K562 (cell line): ENCODE measurements around the gene SPOUT1. TPM values are rescaled to one million over a fixed set of nuclear protein-coding genes. Genes with fewer than 3 reads are reported as not detected.

Source experiments
- ATAC-seq: fragments of 200-7000 bp; cut with Tn5 transposase; 3 replicates; pipeline ENCODE4 v1.9.1; 2020; ENCODE audit warnings: moderate library complexity
- BruUV-seq: library from RNA; stranded (reverse); fragments of 400-500 nt; replicated peaks from 2 replicates; lab custom pipeline; 2021; lab: Mats Ljungman, UMichigan
- CTCF ChIA-PET: fragments of 300-600 bp; formaldehyde crosslinking; extraction: SDS; loops from one replicate; lab custom pipeline; 2021; ENCODE audit warnings: low intra/inter-chr PET ratio; lab: Yijun Ruan, JAX
- POLR2A ChIA-PET: fragments of 300-600, 350-650 bp; sonication (Branson Sonifier 250); formaldehyde crosslinking; extraction: SDS; loops from one replicate; lab custom pipeline; 2021; ENCODE audit warnings: antibody characterized with exemption, inconsistent platforms; lab: Yijun Ruan, JAX
- DNase-seq, 4 experiments: peaks; one replicate each; pipeline versions ENCODE4 v3.0.0 to v3.0.0-alpha.2; 2011 to 2018; ENCODE audit warnings: low spot score in 3 of 4, mixed read lengths in 3 of 4; ENCODE audit errors: extremely low read depth in 1 of 4
- FAIRE-seq: peaks from 2 replicates; lab custom pipeline; 2011; peaks lifted over from hg19 to GRCh38; lab: Jason Lieb, UNC
- H2AFZ ChIP-seq: 2 replicates; pipeline ENCODE4 v1.6.0; 2011; ENCODE audit warnings: low read depth, low read length, control low read depth, inconsistent platforms
- H3K27ac ChIP-seq: fragments of 200-600 bp; 3 replicates; pipeline ENCODE4 v1.8.0; 2011; ENCODE audit warnings: low read depth, mild to moderate bottlenecking, control low read depth, inconsistent platforms, low read length, moderate library complexity, mixed read lengths; ENCODE audit errors: extremely low read depth
- H3K27me3 ChIP-seq, 2 experiments: fragments of 300-600 bp in 1 of 2; 2 replicates in 1 of 2; 3 replicates in 1 of 2; pipeline versions ENCODE4 v1.6.0 to v1.8.0; 2011; ENCODE audit warnings: inconsistent platforms in 2 of 2, low read length in 2 of 2, mild to moderate bottlenecking in 1 of 2, mixed read lengths in 1 of 2, moderate library complexity in 1 of 2; ENCODE audit not compliant: control insufficient read depth in 2 of 2, insufficient read depth in 2 of 2
- H3K36me3 ChIP-seq: fragments of 300-600 bp; 3 replicates; pipeline ENCODE4 v1.8.0; 2011; ENCODE audit warnings: mild to moderate bottlenecking, low read length, inconsistent platforms; ENCODE audit not compliant: control insufficient read depth, insufficient read depth
- H3K4me1 ChIP-seq, 2 experiments: fragments of 200-600 bp in 1 of 2; replicated peaks in 1 of 2; 2 replicates in 1 of 2; 3 replicates in 1 of 2; pipeline versions ENCODE4 v1.5.1 to v1.8.0; 2011; ENCODE audit warnings: inconsistent platforms in 2 of 2, low read length in 2 of 2, mild to moderate bottlenecking in 1 of 2, mixed read lengths in 1 of 2, moderate library complexity in 1 of 2; ENCODE audit not compliant: control insufficient read depth in 2 of 2, insufficient read depth in 2 of 2
- H3K4me2 ChIP-seq: 2 replicates; pipeline ENCODE4 v1.6.1; 2011; ENCODE audit warnings: low read length, control low read depth, inconsistent platforms, mixed read lengths; ENCODE audit not compliant: insufficient read depth
- H3K4me3 ChIP-seq: fragments of 200-600 bp; sonication (generic), shearing (Covaris generic); 2 replicates; pipeline ENCODE4 v1.5.1; 2016; ENCODE audit warnings: control low read depth, inconsistent platforms
- H3K79me2 ChIP-seq: fragments of 200-600 bp; 3 replicates; pipeline ENCODE4 v1.8.0; 2011; ENCODE audit warnings: low read length, inconsistent platforms; ENCODE audit not compliant: control insufficient read depth, insufficient read depth
- H3K9ac ChIP-seq, 2 experiments: 2 replicates each; pipeline versions ENCODE4 v1.6.0 to v1.6.1; 2011; ENCODE audit warnings: low read depth in 2 of 2, low read length in 2 of 2, control low read depth in 1 of 2, inconsistent platforms in 1 of 2, mild to moderate bottlenecking in 1 of 2, mixed read lengths in 1 of 2; ENCODE audit not compliant: insufficient read depth in 1 of 2
- H3K9me1 ChIP-seq: one replicate; pipeline ENCODE4 v1.6.0; 2011; ENCODE audit warnings: inconsistent platforms, mild to moderate bottlenecking, low read length, moderate library complexity; ENCODE audit not compliant: control insufficient read depth, insufficient read depth
- H3K9me3 ChIP-seq: replicated peaks from 2 replicates; pipeline ENCODE4 v1.5.1; 2011; ENCODE audit warnings: low read depth, low read length, inconsistent platforms; ENCODE audit not compliant: control insufficient read depth, insufficient read depth
- H4K20me1 ChIP-seq: replicated peaks from 2 replicates; pipeline ENCODE4 v1.6.1; 2011; ENCODE audit warnings: low read length, inconsistent platforms, mixed read lengths; ENCODE audit not compliant: control insufficient read depth, insufficient read depth
- BRCA1 ChIP-seq, 2 experiments: fragments of 450-650 bp in 1 of 2; sonication (generic) in 1 of 2; formaldehyde crosslinking in 1 of 2; IDR thresholded peaks; 2 replicates each; pipeline versions ENCODE4 v1.5.0 to v1.6.1; 2017 to 2020; ENCODE audit warnings: mild to moderate bottlenecking in 1 of 2, missing genetic modification reagents in 1 of 2
- HDAC1 ChIP-seq, 2 experiments: fragments of 450-650 bp; IDR thresholded peaks; 2 replicates each; pipeline ENCODE4 v1.6.1; 2016 to 2017; ENCODE audit warnings: inconsistent platforms in 1 of 2, mild to moderate bottlenecking in 1 of 2, moderate library complexity in 1 of 2
- PML ChIP-seq: IDR thresholded peaks from 2 replicates; pipeline ENCODE4 v1.6.1; 2012; ENCODE audit warnings: low read length, inconsistent platforms
- ZNF408 ChIP-seq: fragments of 250-450 bp; sonication (Bioruptor Pico); IDR thresholded peaks from 2 replicates; pipeline ENCODE4 v1.4.0; 2020; ENCODE audit warnings: low read depth, mild to moderate bottlenecking, moderate library complexity
- ZNF561 ChIP-seq: fragments of 450-650 bp; formaldehyde crosslinking; conservative IDR thresholded peaks from 2 replicates; pipeline ENCODE4 v1.4.0; 2020; ENCODE audit warnings: mild to moderate bottlenecking, moderate library complexity
- ZNF830 ChIP-seq: fragments of 250-450 bp; sonication (Bioruptor Pico); IDR thresholded peaks from 2 replicates; pipeline ENCODE4 v1.5.0; 2021; ENCODE audit warnings: mild to moderate bottlenecking
- WGBS: fragments of 100-300 bp; shearing (Covaris generic); methylation state at CpG from one replicate; pipeline ENCODE4 v1.1.6; 2016; ENCODE audit warnings: low coverage, mixed read lengths; ENCODE audit not compliant: insufficient coverage; ENCODE audit errors: missing lambda C conversion rate; 5-methylcytosine and 5-hydroxymethylcytosine counted together
- in situ Hi-C: fragments of 300-500 bp; cut with MboI; formaldehyde crosslinking; loops from 4 replicates; pipeline ENCODE4 v1.15.0; 2018; ENCODE audit warnings: inconsistent platforms, mixed read lengths
- intact Hi-C: fragments of 100-400 bp; cut with micrococcal nuclease; formaldehyde crosslinking; loops from 2 replicates; pipeline ENCODE4 v1.14.2; 2022
- polyA plus RNA-seq, 8 experiments: library from polyadenylated mRNA; depleted of rRNA in 4 of 8; stranded (reverse) in 5 of 8; unstranded in 3 of 8; fragments of >200 nt; fragmentation: Nextera tagmentation in 2 of 8; fragmentation: Illumina TruSeq in 1 of 8; extraction: Ambion mirVana in 2 of 8; extraction: Trizol in 1 of 8; gene quantifications; 2 replicates each; pipeline versions ENCODE4 v1.2.1 to v1.2.3, GENCODE V29; 2011 to 2014; ENCODE audit warnings: inconsistent platforms in 1 of 8, missing spikeins in 1 of 8
- total RNA-seq, 7 experiments: library from RNA; depleted of rRNA in 6 of 7; stranded (reverse); fragments of >200 nt in 6 of 7; fragmentation: Illumina TruSeq in 2 of 7; extraction: Trizol in 2 of 7; gene quantifications; 2 replicates each; pipeline versions ENCODE4 v1.2.1 to v1.2.3, GENCODE V29; 2011 to 2021; ENCODE audit warnings: low replicate concordance in 1 of 7
- TF ChIP-seq, protein P1 (sequence below): sonication (generic); formaldehyde crosslinking; IDR thresholded peaks from 2 replicates; pipeline ENCODE4 v1.8.0; 2022; ENCODE audit warnings: missing genetic modification reagents, mild to moderate bottlenecking, moderate library complexity, borderline replicate concordance
- TF ChIP-seq, protein P2 (sequence below): fragments of 450-650 bp; formaldehyde crosslinking; IDR thresholded peaks from 2 replicates; pipeline ENCODE4 v1.4.0; 2022; ENCODE audit warnings: mild to moderate bottlenecking, moderate library complexity

Gene SPOUT1
- total and polyA plus RNA-seq, 9 of the 15 experiments (the other 6 are each of a cell fraction or from before 2014, with no cell fraction given) = 10.6 to 121 (median 37.4) TPM

DNA sequence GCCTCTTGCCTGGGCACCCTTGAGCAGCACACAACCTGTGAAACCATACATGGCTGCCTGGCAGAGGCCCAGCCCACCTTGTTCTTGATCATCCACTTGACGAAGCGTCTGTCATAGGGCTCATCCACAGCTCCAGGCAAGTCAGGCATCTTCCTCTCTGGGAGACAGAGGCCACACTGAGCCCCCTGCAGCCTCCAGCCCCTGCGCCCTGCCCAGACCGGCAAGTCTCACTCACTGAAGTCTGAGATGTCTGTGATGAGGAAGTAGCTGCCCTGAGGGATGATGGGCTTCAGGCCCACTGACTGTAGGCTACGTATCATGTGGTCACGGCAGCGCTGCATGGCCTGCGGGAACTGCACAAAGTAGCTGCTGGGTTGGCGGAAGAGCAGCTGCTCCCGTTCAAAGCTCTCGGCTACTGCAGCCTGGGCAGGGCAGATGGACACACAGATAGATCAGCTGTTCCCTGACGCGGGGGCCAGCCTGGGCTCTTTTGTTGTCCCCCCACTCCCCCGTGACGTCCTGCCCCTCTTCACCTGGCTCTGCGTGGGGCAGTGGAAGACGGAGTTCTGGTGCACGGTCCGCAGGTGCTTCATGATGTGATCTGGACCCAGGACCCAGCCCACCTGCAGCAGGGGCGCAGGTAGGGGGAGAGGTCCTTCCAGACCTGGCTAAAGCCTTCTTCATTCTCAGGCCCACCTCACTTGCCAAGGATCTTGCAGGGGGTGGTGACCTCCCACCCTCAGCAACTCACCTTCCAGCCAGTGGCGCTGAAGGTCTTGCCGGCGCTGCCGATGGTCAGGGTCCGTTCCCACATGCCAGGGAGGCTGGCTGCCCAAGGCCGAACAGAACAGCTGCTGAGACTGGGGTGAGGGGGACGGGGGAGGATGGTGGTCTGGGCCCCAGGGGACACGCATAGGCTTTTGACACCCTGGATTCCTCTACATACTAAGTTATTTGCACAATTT, 5.9 kb upstream of the SPOUT1 start:
- peaks cover 21% of the 10 kb centered on the region; the same call in 2 of the 3 replicates for H3K36me3 ChIP-seq
- intact Hi-C loops = no loop called here
- TF ChIP-seq ZNF561 (CRISPR knock-in tag) (no peak), HDAC1 (IDR thresholded peaks at IDR 0.05) (no peak), ZNF408 (CRISPR knock-in tag) (no peak), PML (no peak), ZNF830 (CRISPR knock-in tag) (no peak), BRCA1 (IDR thresholded peaks at IDR 0.05) (no peak), BRCA1 (CRISPR knock-in tag; IDR thresholded peaks at IDR 0.05) (no peak)
- TF ChIP-seq, protein P1, sequence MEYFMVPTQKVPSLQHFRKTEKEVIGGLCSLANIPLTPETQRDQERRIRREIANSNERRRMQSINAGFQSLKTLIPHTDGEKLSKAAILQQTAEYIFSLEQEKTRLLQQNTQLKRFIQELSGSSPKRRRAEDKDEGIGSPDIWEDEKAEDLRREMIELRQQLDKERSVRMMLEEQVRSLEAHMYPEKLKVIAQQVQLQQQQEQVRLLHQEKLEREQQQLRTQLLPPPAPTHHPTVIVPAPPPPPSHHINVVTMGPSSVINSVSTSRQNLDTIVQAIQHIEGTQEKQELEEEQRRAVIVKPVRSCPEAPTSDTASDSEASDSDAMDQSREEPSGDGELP (CRISPR knock-in tag) = peak; percentile 22; the same call in 1 of the 2 replicates
- TF ChIP-seq, protein P2, sequence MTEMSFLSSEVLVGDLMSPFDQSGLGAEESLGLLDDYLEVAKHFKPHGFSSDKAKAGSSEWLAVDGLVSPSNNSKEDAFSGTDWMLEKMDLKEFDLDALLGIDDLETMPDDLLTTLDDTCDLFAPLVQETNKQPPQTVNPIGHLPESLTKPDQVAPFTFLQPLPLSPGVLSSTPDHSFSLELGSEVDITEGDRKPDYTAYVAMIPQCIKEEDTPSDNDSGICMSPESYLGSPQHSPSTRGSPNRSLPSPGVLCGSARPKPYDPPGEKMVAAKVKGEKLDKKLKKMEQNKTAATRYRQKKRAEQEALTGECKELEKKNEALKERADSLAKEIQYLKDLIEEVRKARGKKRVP (CRISPR knock-in tag) = no peak
- TF ChIP-seq, all 486 proteins: peak for 1
- in situ Hi-C loops = no loop called here
- H3K9ac ChIP-seq = peak overlapping the region in 1 of 2 experiments; percentile 24; a peak in 1 of 4 replicates
- no peak overlapping the region for H3K27ac ChIP-seq
- POLR2A ChIA-PET = no interaction called here
- peaks cover 0 to 9% of the 10 kb centered on the region in 2 experiments; a peak in 2 of 5 replicates for H3K4me1 ChIP-seq
- H3K27me3 ChIP-seq = no peaks in the 10 kb centered on the region
- no peak overlapping the region for H3K4me3 ChIP-seq
- H3K9me1 ChIP-seq = no peaks in the 10 kb centered on the region
- no peaks in the 10 kb centered on the region for H4K20me1 ChIP-seq
- no peak overlapping the region for H3K4me2 ChIP-seq
- H3K79me2 ChIP-seq = no peaks in the 10 kb centered on the region
- FAIRE-seq = no peak
- no TSS peak for BruUV-seq
- DNase-seq = peak in 2 of 4 experiments; percentile 4 to 5
- ATAC-seq = no peak
- 80% methylated on average over 27 of the region's 28 CpGs for WGBS
- no peak overlapping the region for H2AFZ ChIP-seq
- CTCF ChIA-PET = no interaction called here
- no peaks in the 10 kb centered on the region for H3K9me3 ChIP-seq
